Astrocyte (in vitro differentiated cells and primary cell): Measurements from ENCODE around the gene RABGAP1L. TPM values are rescaled to one million over a fixed set of nuclear protein-coding genes. Genes with fewer than 3 reads are reported as not detected.

Experiments used
- DNase-seq: peaks from one replicate; pipeline ENCODE4 v3.0.0-alpha.2; 2010; ENCODE audit warnings: low read depth
- FAIRE-seq: peaks from 2 replicates; lab custom pipeline; 2011; peaks lifted over from hg19 to GRCh38; lab: Jason Lieb, UNC
- H2AFZ ChIP-seq: 2 replicates; pipeline ENCODE4 v1.6.0; 2012; ENCODE audit warnings: low read depth, low read length, inconsistent platforms
- H3K27ac ChIP-seq: 2 replicates; pipeline ENCODE4 v1.5.1; 2011; ENCODE audit warnings: low read depth, low read length, inconsistent platforms
- H3K27me3 ChIP-seq: 2 replicates; pipeline ENCODE4 v1.6.0; 2011; ENCODE audit warnings: low read length, inconsistent platforms; ENCODE audit not compliant: insufficient read depth
- H3K36me3 ChIP-seq: 2 replicates; pipeline ENCODE4 v1.5.1; 2011; ENCODE audit warnings: low read length, inconsistent platforms; ENCODE audit not compliant: insufficient read depth
- H3K4me1 ChIP-seq: 2 replicates; pipeline ENCODE4 v1.5.1; 2011; ENCODE audit warnings: low read length, inconsistent platforms; ENCODE audit not compliant: insufficient read depth
- H3K4me2 ChIP-seq: 2 replicates; pipeline ENCODE4 v1.6.0; 2012; ENCODE audit warnings: low read length, inconsistent platforms
- H3K4me3 ChIP-seq: 2 replicates; pipeline ENCODE4 v1.5.1; 2011; ENCODE audit warnings: low read depth, mild to moderate bottlenecking, low read length, inconsistent platforms; ENCODE audit not compliant: insufficient read depth
- H3K79me2 ChIP-seq: 2 replicates; pipeline ENCODE4 v1.6.0; 2012; ENCODE audit warnings: mild to moderate bottlenecking, low read length, inconsistent platforms; ENCODE audit not compliant: insufficient read depth
- H3K9ac ChIP-seq: 2 replicates; pipeline ENCODE4 v1.6.0; 2012; ENCODE audit warnings: mild to moderate bottlenecking, low read length, inconsistent platforms
- H3K9me3 ChIP-seq: 2 replicates; pipeline ENCODE4 v1.5.1; 2012; ENCODE audit warnings: low read depth, mild to moderate bottlenecking, low read length, inconsistent platforms; ENCODE audit not compliant: insufficient read depth
- H4K20me1 ChIP-seq: 2 replicates; pipeline ENCODE4 v1.6.0; 2012; ENCODE audit warnings: low read length, inconsistent platforms; ENCODE audit not compliant: insufficient read depth
- H3K27ac Mint-ChIP-seq: one replicate; pipeline ENCODE4 v1.8.0; 2021; ENCODE audit warnings: mild to moderate bottlenecking, mixed read lengths; ENCODE audit not compliant: unreplicated experiment
- H3K27me3 Mint-ChIP-seq: one replicate; pipeline ENCODE4 v1.8.0; 2021; ENCODE audit warnings: low read depth, mixed read lengths; ENCODE audit not compliant: unreplicated experiment
- H3K36me3 Mint-ChIP-seq: one replicate; pipeline ENCODE4 v1.8.0; 2021; ENCODE audit warnings: low read depth, mixed read lengths; ENCODE audit not compliant: unreplicated experiment
- H3K4me1 Mint-ChIP-seq: one replicate; pipeline ENCODE4 v1.8.0; 2021; ENCODE audit warnings: low read depth, mixed read lengths; ENCODE audit not compliant: unreplicated experiment
- H3K4me3 Mint-ChIP-seq: one replicate; pipeline ENCODE4 v1.8.0; 2021; ENCODE audit warnings: mild to moderate bottlenecking, moderate library complexity, mixed read lengths; ENCODE audit not compliant: unreplicated experiment
- H3K9me3 Mint-ChIP-seq: one replicate; pipeline ENCODE4 v1.8.0; 2021; ENCODE audit warnings: mild to moderate bottlenecking, mixed read lengths; ENCODE audit not compliant: unreplicated experiment
- EZH2 ChIP-seq: IDR thresholded peaks from 2 replicates; pipeline ENCODE4 v1.6.1; 2012; ENCODE audit warnings: mild to moderate bottlenecking, low read length, inconsistent platforms; ENCODE audit not compliant: insufficient read depth
- total RNA-seq: library from RNA; stranded (reverse); gene quantifications from 2 replicates; pipeline ENCODE4 v1.2.1, GENCODE V29; 2021
- TF ChIP-seq, protein P1 (sequence below): IDR thresholded peaks from 2 replicates; pipeline ENCODE4 v1.5.1; 2011; ENCODE audit warnings: low read depth, mild to moderate bottlenecking, inconsistent platforms, low read length, moderate library complexity; ENCODE audit not compliant: insufficient read depth

The RABGAP1L gene
- total RNA-seq, 1 donor from 2014 or later, result 40.2 TPM

DNA sequence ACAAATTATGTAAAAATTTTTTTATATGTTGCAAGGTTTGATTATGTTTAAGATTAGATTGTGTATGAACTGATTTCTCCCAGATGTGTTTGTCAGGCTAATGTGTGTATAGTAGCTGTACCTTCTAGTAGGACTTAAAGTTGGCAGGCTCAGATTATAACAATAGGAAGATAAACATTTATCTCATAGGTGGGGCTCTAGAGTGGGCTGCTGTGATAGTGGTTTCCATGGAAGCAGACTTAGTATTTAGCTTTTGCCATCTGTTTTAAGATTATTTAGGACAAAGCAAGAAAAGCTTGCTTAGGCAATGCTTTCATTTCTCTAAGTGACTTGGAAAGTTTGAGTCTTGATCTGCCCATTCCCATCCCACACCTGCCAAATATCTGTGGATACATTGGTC, 652.7 kb downstream of the RABGAP1L start:
- no peaks in the 10 kb centered on the region for H3K36me3 ChIP-seq
- no peaks in the 10 kb centered on the region for H3K27me3 ChIP-seq
- H3K9me3 ChIP-seq, result no peaks in the 10 kb centered on the region
- no peak overlapping the region for H3K27ac ChIP-seq
- no peak overlapping the region for H3K27ac Mint-ChIP-seq
- peaks cover 13% of the 10 kb centered on the region for H3K4me1 Mint-ChIP-seq
- no peaks in the 10 kb centered on the region for H3K79me2 ChIP-seq
- no peaks in the 10 kb centered on the region for H3K27me3 Mint-ChIP-seq
- H3K4me1 ChIP-seq, result peaks cover 8% of the 10 kb centered on the region
- peak; percentile 6 for DNase-seq
- no peak overlapping the region for H2AFZ ChIP-seq
- H3K4me3 Mint-ChIP-seq, result no peak overlapping the region
- no peak for FAIRE-seq
- H4K20me1 ChIP-seq, result no peaks in the 10 kb centered on the region
- no peak overlapping the region for H3K4me3 ChIP-seq
- H3K4me2 ChIP-seq, result no peak overlapping the region
- no peaks in the 10 kb centered on the region for H3K36me3 Mint-ChIP-seq
- peaks cover 1% of the 10 kb centered on the region for H3K9me3 Mint-ChIP-seq
- no peak overlapping the region for H3K9ac ChIP-seq
- TF ChIP-seq, protein P1, sequence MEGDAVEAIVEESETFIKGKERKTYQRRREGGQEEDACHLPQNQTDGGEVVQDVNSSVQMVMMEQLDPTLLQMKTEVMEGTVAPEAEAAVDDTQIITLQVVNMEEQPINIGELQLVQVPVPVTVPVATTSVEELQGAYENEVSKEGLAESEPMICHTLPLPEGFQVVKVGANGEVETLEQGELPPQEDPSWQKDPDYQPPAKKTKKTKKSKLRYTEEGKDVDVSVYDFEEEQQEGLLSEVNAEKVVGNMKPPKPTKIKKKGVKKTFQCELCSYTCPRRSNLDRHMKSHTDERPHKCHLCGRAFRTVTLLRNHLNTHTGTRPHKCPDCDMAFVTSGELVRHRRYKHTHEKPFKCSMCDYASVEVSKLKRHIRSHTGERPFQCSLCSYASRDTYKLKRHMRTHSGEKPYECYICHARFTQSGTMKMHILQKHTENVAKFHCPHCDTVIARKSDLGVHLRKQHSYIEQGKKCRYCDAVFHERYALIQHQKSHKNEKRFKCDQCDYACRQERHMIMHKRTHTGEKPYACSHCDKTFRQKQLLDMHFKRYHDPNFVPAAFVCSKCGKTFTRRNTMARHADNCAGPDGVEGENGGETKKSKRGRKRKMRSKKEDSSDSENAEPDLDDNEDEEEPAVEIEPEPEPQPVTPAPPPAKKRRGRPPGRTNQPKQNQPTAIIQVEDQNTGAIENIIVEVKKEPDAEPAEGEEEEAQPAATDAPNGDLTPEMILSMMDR, result no peak
- TF ChIP-seq EZH2, result no peak

DNA sequence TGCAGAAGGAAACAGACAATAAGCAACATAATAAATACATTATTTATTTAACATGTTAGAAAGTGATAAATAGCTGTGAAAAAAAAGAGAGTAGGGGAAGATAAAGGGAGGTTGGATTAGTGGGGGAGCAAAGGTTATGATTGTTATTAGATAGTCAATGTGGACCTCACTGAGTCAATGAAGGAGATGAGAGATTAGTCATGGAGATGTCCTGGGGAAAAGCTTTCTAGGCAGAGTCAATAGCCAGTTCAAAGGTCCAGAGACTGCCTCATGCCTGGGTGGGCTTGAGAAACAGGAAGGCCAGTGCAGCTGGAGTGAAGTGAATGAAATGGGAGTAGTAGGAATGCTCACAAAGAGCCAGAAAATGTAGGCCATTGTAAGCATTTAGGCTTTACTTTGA, 653.3 kb downstream of the RABGAP1L start:
- H3K4me2 ChIP-seq, result no peak overlapping the region
- Mint-ChIP-seq H3K4me1 (peaks cover 13% of the 10 kb centered on the region), H3K27me3 (no peaks in the 10 kb centered on the region), H3K4me3 (no peak overlapping the region), H3K9me3 (peaks cover 1% of the 10 kb centered on the region), H3K36me3 (no peaks in the 10 kb centered on the region), H3K27ac (no peak overlapping the region)
- H3K9ac ChIP-seq, result no peak overlapping the region
- H2AFZ ChIP-seq, result no peak overlapping the region
- no peak overlapping the region for H3K4me3 ChIP-seq
- H3K27ac ChIP-seq, result no peak overlapping the region
- H3K9me3 ChIP-seq, result no peaks in the 10 kb centered on the region
- no peaks in the 10 kb centered on the region for H4K20me1 ChIP-seq
- TF ChIP-seq, protein P1, result no peak
- no peak for TF ChIP-seq EZH2
- peaks cover 8% of the 10 kb centered on the region for H3K4me1 ChIP-seq
- no peaks in the 10 kb centered on the region for H3K27me3 ChIP-seq
- no peaks in the 10 kb centered on the region for H3K36me3 ChIP-seq
- FAIRE-seq (no peak), DNase-seq (no peak)
- H3K79me2 ChIP-seq, result no peaks in the 10 kb centered on the region

DNA sequence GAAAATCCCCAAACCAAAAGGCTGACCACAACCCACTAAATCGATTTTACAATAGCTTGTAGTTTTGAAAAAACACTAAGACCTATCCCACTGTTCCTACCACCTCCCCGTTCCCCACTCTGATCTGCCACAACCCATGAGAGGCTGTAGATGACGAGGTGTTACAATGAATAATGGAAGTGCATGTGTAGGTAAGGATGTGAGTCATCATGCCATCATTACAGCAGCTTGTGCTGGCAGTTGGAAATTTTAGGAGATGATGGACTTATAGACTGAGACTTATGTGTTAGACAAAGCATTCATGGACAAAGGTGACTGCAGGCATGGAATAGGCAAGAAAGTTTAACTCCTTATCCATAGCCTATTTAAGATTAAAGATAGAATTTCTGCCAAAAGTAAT, 655.7 kb downstream of the RABGAP1L start:
- peaks cover 8% of the 10 kb centered on the region for H3K4me1 ChIP-seq
- H3K9ac ChIP-seq, result no peak overlapping the region
- Mint-ChIP-seq H3K9me3 (peaks cover 1% of the 10 kb centered on the region), H3K27me3 (no peaks in the 10 kb centered on the region), H3K36me3 (no peaks in the 10 kb centered on the region), H3K27ac (no peak overlapping the region), H3K4me3 (no peak overlapping the region), H3K4me1 (peaks cover 20% of the 10 kb centered on the region)
- peak overlapping the region; percentile 49 for H3K4me2 ChIP-seq
- FAIRE-seq (no peak), DNase-seq (peak; percentile 75)
- H3K27me3 ChIP-seq, result no peaks in the 10 kb centered on the region
- H3K36me3 ChIP-seq, result no peaks in the 10 kb centered on the region
- no peaks in the 10 kb centered on the region for H3K79me2 ChIP-seq
- TF ChIP-seq, protein P1, result no peak
- no peak for TF ChIP-seq EZH2
- no peak overlapping the region for H2AFZ ChIP-seq
- no peak overlapping the region for H3K4me3 ChIP-seq
- H3K9me3 ChIP-seq, result no peaks in the 10 kb centered on the region
- H3K27ac ChIP-seq, result no peak overlapping the region
- no peaks in the 10 kb centered on the region for H4K20me1 ChIP-seq
